ENCODE results near the gene SNAPC5.

- TF ChIP-seq EZH2 (IDR thresholded peaks at IDR 0.05; ENCODE audit: insufficient read depth, poor library complexity, severe bottlenecking) (no peak), EZH2phosphoT487 (IDR thresholded peaks at IDR 0.05; ENCODE audit: insufficient read depth, low read depth) (no peak)
Observed at GRCh38 chr15:66502491-66502890, 4.9 kb upstream of the SNAPC5 start.
